ENCODE data around the gene MTOR.
A peak's percentile ranks its signal among the peaks of the same experiment; 100 is the strongest.
"Not testable (repeated sequence)": the region's sequence is repeated elsewhere in the genome, so short reads cannot be mapped to it uniquely, and the experiment has no call there.

Gene MTOR

DNA sequence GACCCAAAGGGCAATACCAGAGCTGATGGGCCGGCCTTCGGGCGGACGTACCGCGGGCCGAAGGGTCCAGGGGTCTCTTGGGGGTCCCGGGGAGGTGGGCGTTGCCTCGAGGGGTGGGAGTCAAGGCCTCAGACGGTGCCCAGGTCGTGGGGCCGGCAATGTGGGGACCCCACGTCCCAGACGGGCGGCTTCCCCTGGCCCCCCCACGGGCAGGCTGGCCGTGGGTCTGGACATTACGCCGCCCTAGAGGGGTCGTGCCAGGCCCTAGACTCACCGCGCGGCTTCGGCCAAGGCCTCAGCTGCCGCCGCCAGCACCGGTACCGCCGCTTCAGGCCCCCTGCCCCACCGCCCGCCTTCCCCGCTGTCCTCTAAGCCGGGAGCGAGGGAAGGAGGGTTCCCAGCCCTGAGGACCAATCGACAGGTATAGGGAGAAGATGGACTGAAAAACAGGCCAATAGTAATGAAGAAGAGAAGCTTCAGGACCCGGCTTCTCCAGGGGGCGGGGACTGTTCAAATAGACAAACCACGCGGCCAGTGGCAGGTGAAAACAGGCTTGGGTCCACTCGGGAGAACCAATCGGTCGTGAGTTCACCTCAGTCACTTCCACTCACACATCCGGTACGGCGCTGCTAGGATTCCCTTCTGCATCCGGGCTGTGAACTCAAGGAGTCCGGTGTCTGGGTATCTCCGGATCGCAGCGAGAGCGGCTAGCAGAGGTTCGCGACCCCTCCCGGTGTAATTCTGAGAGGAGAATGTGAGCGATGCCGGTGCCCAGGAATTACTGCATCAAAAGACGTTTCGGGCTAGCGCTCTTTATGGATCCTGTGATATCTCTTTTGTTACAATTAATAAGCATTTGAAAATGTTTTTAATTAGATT lies at the start of gene MTOR:
Gene MTOR (minus strand): TSS at position 381 of the 879 bp plus-strand sequence. CDS start 3,142 bp downstream, outside the sequence.
- peak; percentile 98 for DNase-seq (ENCODE audit: low spot score)

DNA sequence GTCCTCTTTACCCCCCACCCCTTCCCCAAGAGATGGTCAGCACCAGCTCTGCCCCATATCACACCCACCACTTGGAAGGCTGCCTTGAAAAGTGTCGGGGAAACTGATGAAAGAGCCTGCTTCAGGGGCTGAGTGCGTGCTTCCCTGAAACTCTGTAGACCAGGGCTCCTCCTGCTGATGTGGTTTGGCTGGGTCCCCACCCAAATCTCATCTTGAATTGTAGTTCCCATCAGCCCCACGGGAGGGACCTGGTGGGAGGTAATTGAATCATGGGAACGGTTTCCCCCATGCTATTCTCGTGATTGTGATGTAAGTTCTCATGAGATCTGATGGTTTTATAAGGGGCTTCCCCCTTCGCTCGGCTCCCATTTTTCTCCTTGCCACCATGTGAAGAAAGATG lies 47.0 kb upstream of the MTOR start:
- no peak for DNase-seq (ENCODE audit: low spot score)

DNA sequence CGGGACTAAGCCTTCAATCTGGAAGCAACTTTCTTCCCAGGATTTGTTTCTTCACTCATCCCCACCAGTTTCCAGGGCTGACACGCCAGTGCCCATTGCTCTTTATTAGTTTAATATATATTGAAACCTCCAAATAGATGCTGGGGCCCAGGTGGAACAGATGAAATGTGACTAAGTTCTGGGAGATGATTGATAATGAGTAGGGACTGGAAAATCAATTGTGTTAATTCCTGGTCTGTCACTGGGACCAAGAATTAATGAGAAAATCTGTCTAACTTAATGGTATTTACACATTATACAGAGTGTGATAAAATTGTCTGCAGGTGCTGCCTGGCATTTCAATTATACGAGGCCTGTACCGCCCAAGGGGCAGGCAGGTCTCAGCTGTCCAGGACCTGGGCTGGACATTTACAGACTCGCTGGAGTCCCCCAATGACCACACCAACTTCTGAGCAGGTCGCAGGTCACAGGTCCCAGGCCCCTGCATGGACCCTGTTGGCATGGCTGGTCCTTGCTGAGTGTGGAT lies 46.4 kb upstream of the MTOR start:
- no peak for DNase-seq (ENCODE audit: low spot score)

DNA sequence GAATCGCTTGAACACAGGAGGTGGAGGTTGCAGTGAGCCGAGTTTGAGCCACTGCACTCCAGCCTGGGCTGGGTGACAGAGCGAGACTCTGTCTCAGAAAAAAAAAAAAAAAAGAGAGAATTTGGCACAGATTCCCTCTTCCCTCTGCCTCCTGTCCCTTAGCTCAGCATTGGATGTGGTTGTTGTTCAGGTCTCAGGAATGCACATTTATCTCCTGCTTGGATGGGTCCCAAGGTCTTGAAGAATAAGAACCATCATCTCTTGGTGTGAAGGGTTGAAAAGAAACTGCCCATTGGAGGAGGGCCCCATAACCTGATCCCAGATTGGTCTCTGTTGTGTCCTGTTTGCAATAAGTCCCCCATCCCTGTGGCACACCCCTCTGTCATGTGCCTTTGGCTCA lies 45.5 kb upstream of the MTOR start:
- no peak for DNase-seq (ENCODE audit: low spot score)

DNA sequence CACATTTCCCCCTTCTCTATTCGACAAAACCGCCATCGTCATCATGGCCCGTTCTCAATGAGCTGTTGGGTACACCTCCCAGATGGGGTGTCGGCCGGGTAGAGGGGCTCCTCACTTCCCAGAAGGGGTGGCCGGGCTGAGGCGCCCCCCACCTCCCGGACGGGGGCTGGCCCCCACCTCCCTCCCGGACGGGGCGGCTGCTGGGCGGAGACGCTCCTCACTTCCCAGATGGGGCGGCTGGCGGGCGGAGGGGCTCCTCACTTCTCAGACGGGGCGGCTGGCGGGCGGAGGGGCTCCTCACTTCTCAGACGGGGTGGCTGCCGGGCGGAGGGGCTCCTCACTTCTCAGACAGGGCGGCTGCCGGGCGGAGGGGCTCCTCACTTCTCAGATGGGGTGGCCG lies 43.2 kb upstream of the MTOR start:
- DNase-seq (ENCODE audit: low spot score), result not testable (repeated sequence)

DNA sequence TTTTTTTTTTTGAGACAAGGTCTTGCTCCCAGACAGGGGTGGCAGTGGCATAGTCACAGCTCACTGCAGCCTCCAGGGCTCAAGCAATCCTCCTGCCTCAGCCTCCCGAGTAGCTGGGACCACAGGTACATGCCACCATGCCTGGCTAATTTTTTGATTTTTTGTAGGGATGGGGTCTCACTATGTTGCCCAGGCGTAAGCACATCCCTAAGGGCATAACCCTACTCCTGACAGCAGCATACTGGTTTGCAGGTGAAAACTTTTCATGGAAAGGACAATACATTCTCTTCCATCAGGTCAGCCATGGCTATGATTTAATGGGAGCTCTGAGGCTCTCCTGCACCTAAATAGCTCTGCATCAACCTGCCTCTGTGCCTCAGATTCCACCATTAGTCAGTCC lies 40.0 kb upstream of the MTOR start:
- no peak for DNase-seq (ENCODE audit: low spot score)

DNA sequence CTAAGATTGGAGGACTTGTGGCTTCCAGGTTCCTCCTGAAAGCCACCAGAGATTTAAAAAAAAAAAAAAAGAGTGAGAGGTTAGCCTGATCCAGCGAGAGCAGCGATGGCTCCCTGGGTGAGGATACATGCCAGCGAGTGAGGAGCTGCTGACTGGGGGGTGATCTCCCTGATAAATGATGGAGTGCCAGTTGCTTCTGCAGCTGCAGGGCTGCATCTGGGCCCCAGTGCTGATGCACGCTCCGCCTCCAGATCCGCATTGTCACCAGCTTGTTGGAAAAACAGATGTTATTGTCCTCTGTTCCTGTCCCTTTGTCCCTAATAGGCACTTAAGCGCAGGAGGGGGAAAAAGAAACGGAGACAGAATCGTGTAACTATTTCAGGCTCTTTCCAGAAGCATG lies 39.2 kb upstream of the MTOR start:
- DNase-seq (ENCODE audit: low spot score), result no peak

DNA sequence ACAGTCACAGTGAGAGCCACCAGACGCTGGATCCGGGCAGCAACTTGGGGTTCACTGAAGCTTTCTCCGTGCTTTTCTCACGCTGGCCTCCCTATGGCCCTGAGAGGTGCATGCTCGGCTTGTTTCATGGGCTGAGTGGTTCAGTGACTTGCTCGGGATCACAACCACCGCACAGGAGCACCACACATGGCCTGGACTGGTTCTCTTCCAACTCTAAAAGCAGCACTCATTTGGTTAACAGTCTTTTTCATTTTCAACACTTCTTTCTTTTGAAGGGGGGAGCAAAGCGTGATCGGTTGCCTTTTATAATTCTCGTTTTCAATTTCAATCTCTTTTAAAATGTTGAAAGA lies 36.8 kb upstream of the MTOR start:
- no peak for DNase-seq (ENCODE audit: low spot score)

DNA sequence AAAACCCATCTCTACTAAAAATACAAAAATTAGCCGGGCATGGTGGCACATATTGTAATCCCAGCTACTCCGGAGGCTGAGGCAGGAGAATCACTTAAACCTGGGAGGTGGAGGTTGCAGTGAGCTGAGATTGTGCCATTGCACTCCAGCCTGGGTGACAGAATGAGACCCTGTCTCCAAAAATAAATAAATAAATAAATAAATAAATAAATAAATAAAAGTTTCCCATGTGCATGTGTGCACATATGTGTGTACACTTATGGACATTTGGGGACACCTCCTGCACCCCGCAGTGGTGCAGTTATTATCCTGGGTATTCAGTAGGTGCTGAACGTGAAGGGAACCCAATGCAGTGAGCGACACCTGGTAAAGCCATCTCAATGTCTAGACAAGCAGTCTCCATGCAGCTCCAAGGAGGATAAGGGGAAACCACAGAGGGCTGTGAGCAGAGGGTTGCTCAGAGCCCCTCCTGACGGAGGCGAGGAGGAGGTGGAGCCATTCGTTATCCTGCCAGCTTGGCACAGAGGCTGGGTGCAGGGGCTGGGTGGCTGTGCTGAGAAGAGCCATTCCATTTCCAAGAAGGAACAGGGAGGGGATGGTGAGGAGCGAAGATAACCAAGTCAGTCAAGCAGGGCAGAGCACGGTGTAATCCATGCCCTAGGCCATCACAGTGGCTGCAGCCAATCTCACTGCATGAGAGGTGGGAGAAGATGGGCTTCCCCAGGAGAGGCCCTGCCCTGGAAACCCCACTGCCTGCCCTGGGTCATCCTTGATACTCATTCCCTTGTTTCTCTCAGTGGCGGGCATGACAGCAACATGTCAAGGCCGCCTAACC lies 36.3 kb upstream of the MTOR start:
- DNase-seq (ENCODE audit: low spot score), result no peak

DNA sequence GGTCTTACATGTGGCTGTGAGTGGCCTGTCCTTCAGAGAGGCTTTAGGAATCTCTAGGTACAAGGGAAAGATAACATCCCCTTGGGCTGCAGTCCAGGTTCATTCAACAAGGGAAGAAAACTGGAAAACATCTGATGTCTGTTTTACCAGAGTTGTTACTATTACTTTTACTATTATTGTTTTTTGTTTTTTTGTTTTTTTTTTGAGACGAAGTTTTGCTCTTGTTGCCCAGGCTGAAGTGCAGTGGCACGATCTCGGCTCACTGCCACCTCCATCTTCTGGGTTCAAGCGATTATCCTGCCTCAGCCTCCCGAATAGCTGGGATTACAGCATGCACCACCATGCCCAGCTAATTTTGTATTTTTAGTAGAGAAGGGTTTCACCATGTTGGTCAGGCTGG lies 35.4 kb upstream of the MTOR start:
- DNase-seq (ENCODE audit: low spot score), result not testable (repeated sequence)

DNA sequence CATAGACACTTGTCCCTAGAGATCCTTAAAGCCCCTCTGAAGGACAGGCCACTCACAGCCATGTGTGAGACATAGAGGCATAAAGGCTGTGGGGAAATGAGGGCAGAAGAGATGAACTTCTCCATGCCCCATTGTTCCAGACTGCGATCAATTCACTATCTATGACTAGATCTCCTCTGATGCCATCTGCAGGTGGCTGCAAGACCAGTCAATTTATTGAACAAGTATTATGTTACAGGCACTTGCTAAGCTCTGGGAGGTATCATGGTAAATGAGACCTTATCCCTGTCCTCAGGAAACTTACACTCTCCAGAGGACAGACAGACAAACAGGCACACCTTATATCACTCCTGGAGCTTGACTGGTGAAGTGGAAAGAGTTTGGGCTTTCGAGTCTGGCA lies 33.6 kb upstream of the MTOR start:
- no peak for DNase-seq (ENCODE audit: low spot score)

DNA sequence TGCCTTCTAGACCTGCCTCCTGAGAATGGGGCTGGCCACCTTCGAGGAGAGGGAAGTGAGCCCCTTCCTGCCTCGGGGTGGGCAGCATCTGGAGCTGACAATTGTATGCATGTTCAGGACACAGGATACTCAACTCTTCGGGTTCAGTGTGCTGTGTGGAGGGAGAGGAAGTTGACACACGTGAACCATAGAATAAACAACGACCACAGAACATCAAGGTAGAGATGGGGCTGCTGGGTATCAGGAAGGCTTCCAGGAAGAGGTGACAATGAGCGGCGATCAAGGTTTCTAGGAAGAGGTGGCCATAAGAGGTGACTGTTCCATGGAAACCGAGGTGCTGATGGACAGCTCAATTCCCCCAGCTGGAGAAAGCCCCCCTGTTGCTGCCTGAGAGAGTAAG lies 32.6 kb upstream of the MTOR start:
- no peak for DNase-seq (ENCODE audit: low spot score)

DNA sequence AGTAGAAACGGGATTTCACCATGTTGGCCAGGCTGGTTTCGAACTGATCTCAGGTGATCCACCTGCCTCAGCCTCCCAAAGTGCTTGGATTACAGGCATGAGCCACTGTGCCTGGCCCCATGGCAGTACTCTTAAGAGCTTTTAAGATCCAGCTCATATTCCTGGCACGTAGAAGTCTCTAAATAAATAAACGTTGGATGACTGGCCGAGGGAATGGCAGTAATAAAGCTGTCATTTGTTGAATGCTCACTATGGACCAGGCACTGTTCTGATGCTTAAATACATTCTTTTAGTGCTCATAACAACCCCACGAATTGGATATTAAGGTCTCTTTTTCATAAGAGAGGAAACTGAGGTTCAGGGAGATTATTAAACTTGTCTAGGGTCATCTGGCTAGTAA lies 31.5 kb upstream of the MTOR start:
- no peak for DNase-seq (ENCODE audit: low spot score)

DNA sequence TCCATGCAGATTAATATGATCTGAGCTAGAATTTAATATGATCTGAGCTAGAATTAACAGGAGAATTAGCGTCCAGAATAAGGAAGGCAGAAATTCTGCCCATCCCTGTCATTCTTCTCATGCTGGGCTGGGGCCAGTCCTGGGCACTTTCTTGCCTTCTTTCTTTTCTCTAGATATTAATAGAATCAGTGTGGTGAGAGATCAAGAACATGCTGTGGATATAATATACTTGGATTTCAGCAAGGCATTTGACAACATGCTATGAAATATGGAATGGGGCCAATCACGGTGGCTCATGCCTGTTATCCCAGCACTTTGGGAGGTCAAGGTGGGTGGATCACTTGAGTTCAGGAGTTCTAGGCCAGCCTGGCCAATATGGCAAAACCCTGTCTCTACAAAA lies 28.7 kb upstream of the MTOR start:
- no peak for DNase-seq (ENCODE audit: low spot score)

DNA sequence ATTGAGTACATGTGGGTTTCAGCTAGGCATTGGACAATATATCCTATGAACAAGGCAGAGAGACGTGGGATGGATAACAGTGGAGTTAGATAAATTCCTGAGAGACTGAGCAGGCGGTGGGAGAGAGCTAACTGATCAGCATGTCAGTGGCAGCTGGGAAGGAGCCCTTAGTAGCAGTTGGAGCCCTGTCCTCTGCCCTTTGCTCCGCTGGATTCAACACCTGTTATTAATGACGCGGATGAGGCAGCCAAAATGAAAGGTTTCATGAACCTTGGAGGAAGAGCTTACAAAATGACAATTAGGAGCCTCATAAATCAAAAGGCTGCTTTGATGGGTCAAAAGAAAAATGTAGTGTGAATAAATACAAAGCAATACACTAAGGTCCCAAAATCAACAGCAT lies 26.7 kb upstream of the MTOR start:
- DNase-seq (ENCODE audit: low spot score), result peak; percentile 1

DNA sequence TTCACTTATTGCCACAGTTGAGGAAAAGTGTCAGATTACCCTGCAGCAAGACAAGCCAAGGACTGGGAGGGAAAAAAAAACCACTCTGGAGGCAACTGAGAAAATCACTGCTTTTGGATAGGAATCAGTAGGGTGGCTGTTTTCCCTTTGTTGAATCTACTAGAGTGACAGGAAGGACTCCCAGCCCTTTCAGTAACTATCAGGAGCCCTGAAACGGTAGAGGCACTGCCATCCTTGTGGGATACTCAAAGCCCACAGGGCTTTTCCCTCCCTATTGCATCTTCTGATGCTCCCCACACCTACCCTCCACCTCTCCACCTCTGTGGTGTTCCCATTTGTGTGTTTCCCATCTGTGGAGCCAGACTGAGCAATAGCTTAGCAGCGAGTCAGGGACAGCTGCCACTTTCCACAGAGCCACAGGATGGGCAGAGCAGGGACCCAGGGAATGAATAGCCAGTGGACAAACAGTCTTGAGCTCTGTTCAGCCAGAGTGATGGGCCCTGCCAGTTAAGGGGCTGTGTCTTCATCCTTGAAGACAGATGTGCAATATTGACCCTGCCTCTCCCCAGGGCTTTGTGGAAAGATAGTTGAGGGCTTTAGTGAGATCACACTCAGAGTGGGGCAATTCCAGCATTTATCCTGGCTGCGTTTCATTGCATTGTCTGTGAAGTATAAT lies 24.5 kb upstream of the MTOR start:
- DNase-seq (ENCODE audit: low spot score), result peak; percentile 43

DNA sequence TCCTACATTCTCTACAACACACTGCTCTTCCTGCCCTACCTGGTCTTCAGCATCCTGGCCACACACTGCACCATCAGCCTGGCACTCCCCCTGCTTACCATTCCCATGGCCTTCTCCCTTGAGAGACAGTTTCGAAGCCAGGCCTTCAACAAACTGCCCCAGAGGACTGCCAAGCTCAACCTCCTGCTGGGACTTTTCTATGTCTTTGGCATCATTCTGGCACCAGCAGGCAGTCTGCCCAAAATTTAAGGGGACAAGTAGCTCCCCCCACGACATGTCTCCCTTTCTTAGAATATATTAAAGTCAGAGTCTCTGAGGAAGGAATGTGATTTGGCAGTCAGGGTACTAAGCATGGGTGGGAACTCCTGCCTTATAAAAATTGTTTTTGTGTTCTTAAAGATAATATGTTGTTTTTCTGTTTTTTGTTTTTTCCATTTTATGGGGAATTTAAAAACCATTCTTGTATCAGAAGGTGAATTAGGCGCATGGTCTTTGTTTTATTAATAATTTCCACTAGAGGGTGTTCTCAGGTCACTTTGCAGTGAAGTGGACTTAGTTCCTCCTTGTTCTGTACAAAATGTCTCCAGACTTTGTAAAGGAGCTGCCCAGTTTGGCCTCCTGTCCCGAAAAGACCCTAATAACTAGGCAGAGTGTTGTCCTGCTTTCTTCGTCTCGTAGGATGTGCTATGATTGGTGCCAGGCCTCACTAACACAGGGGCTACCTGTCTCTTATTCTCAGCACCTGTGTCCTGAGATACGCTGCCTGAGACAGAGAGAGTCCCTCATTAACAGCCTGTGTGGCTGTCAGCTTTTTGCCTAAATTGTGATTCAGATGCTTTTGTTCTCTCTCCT lies 23.8 kb upstream of the MTOR start:
- DNase-seq (ENCODE audit: low spot score), result peak; percentile 34

DNA sequence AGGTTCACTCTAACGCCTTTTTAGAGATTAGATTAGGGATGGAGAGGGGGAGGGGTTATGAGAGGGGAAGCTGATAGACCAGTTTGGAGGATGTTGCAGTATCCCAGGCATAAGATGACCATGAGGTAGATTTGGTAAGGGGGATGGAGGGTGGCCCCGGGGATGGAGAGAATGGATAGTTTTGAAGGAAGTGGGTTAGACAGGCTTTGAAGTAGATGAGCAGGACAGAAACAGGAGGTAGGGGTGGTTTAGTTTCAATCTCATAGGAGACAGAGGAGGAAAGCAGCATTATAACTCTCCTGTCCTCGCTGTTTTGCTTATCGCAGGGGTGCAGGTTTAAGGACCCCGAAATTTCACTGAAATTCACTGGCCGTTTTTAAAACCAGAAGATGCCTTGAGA lies 22.4 kb upstream of the MTOR start:
- no peak for DNase-seq (ENCODE audit: low spot score)

DNA sequence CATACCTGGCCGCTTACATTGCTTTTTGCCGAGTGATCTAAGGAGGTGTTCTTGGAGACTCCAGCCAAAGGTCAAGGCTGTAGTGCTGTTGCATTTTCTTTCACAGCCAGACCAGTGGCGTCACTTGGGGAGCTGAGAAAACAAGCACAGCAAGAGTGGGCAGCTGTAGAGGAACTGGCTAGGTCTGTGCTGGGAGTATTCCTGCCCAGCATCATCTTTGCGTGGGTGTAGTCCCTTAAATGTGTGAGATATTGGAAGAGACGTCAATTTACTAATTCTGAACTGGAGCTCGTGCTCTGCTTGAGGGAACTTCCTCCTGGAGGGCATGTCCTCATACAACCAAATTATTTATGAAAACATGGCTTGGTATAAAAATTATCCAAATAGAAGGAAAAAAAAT lies 20.8 kb upstream of the MTOR start:
- no peak for DNase-seq (ENCODE audit: low spot score)

DNA sequence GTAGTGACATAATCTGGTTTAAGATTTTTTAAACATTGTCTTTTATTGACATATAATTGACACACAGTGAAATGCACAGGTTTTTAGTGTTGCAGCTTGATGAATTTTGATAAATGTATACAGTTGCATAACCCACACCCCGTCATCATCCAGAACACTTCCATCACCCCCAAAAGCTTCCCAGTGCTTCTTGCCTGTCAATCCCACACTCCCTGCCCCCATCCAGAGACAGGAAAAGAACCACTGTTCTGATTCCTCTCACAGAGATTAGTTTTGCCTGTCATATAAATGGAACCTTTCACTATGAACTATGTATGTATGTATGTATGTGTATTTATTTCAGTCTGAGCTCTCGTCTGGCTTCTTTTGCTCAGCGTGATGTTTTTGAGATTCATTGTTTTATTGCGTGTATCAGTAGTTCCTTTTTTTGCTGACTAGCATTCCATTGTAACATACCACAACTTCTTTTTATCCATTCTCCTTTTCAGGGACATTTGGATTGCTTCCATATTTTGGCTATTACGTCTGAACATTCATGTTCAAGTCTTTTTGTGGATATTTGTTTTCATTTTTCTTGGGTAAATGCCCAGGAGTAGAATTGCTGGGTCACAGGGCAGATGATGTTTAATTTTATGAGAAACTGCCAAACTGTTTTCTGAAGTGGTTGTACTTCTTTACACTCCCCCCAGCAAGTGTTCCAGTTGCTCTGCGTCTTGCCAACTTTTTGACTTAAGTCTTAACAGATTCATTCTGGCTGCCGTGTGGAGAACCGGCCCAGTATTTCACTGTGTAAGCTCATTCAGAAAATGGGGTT lies 19.4 kb upstream of the MTOR start:
- DNase-seq (ENCODE audit: low spot score), result no peak

All from AG20443 (cell line).